ENCODE results near the gene FAM162A.
A peak's percentile ranks its signal among the peaks of the same experiment; 100 is the strongest.

Gene FAM162A

DNA sequence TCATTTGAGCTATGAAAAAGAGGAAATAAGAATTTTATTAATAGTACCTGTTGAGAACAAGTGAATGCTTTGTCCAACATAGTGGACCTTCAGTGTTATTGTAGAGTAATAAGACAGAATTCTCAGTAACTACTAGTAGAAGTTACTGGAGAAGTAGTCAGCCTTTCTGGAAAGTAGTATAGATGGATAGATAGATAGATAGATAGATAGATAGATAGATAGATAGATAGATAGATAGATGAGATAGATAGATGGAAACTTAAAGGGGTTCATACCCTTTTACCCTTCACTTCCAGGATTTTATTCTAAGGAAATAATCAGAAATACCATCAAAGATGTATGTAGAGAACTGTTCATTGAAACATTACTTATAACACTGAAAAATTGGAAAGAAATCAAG, 5.2 kb downstream of the FAM162A start:
- no peak for DNase-seq
- Histone ChIP-seq H3K27ac (no peak overlapping the region), H3K4me3 (ENCODE audit: low read depth, low read length) (no peak overlapping the region), H3K36me3 (peaks cover 4% of the 10 kb centered on the region; the same call in 1 of the 2 replicates), H3K9me3 (ENCODE audit: severe bottlenecking) (no peaks in the 10 kb centered on the region), H3K27me3 (ENCODE audit: insufficient read depth, low read depth, severe bottlenecking) (no peaks in the 10 kb centered on the region)
- TF ChIP-seq, protein P1, sequence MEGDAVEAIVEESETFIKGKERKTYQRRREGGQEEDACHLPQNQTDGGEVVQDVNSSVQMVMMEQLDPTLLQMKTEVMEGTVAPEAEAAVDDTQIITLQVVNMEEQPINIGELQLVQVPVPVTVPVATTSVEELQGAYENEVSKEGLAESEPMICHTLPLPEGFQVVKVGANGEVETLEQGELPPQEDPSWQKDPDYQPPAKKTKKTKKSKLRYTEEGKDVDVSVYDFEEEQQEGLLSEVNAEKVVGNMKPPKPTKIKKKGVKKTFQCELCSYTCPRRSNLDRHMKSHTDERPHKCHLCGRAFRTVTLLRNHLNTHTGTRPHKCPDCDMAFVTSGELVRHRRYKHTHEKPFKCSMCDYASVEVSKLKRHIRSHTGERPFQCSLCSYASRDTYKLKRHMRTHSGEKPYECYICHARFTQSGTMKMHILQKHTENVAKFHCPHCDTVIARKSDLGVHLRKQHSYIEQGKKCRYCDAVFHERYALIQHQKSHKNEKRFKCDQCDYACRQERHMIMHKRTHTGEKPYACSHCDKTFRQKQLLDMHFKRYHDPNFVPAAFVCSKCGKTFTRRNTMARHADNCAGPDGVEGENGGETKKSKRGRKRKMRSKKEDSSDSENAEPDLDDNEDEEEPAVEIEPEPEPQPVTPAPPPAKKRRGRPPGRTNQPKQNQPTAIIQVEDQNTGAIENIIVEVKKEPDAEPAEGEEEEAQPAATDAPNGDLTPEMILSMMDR (IDR thresholded peaks at IDR 0.05; ENCODE audit: low read depth, low read length): no peak

DNA sequence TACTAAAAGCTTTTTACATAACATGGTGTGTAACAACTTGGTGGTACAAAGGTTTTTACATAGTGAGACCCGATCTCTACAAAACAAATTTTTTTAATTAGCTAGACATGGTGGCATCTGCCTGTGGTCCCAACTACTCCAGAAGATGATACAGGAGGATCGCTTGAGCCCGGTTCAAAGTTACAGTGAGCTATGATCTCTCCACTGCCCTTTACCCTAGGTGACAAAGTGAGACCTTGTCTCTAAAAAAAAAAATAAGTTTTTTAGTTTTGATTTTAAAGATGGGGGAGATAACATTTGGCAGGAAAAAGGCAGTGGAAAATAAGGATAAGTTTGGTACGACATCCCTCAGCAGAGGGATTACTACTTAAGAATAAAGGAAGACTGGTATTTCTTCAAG, 5.9 kb downstream of the FAM162A start:
- DNase-seq: no peak
- TF ChIP-seq, protein P1 (IDR thresholded peaks at IDR 0.05; ENCODE audit: low read depth, low read length): no peak
- Histone ChIP-seq H3K27me3 (ENCODE audit: insufficient read depth, low read depth, severe bottlenecking) (no peaks in the 10 kb centered on the region), H3K27ac (no peak overlapping the region), H3K4me3 (ENCODE audit: low read depth, low read length) (no peak overlapping the region), H3K36me3 (peaks cover 4% of the 10 kb centered on the region; the same call in 1 of the 2 replicates), H3K9me3 (ENCODE audit: severe bottlenecking) (no peaks in the 10 kb centered on the region)

DNA sequence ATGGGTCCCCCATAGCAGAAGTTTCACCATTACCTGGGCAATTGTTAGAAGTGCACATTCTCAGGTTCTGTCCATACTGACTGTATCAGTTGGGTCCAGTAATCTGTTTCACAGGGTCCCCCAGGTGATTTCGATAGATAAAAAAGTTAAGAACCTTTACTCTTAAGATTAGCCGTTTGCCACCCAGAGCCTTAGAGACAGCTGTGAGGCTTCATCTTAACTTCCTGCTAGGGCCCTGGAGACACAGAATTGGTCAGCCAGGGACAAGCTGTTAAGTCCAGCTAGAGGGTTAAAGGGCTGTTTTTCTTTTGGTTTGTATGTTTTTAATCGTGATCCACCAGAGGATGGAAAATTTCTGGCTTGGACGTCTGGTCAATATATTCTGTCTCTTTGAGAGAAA, 6.7 kb downstream of the FAM162A start:
- DNase-seq: peak; percentile 41
- no peak overlapping the region for H3K4me3 ChIP-seq (ENCODE audit: low read depth, low read length)
- TF ChIP-seq, protein P1 (IDR thresholded peaks at IDR 0.05; ENCODE audit: low read depth, low read length): no peak
- no peaks in the 10 kb centered on the region for H3K27me3 ChIP-seq (ENCODE audit: insufficient read depth, low read depth, severe bottlenecking)
- peak overlapping the region; percentile 41 for H3K27ac ChIP-seq
- H3K9me3 ChIP-seq (ENCODE audit: severe bottlenecking): no peaks in the 10 kb centered on the region
- peaks cover 4% of the 10 kb centered on the region; the same call in 1 of the 2 replicates for H3K36me3 ChIP-seq

DNA sequence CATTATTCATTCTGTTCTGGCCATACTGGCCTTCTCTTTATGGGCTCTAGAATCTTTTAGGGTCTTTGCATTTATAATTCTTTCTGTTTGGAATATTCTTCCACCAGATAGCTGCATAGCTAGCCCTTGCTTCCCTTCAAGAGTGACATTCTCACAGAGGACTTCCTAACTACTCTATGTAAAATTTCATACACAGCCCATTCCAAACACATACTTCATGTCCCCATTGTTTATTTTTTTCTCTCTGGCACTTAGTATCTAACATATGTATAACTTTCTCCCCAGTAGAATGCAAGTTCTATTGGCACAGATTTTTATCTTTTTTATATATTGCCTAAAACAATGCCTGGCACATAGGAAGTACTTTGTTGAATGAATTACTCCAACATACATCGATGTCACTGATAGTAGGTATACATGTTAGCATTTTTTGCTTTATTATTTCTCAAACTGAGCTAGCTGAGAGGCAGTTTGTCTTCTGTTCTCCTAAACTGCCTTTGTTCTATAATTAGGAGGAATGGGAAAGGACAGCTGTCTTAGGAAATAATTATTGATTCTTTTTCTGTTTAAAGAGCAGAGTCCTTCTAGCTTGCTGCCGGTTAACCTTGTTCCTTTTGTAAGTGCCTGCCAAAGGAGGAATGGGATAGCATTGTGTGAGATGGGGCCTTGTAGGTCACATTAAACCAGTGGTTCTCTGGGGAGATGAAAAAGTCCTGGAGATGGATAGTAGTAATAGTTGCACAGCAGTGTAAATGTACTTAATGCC, 7.9 kb downstream of the FAM162A start:
- Histone ChIP-seq H3K36me3 (peaks cover 4% of the 10 kb centered on the region; the same call in 1 of the 2 replicates), H3K27me3 (ENCODE audit: insufficient read depth, low read depth, severe bottlenecking) (no peaks in the 10 kb centered on the region), H3K27ac (no peak overlapping the region; the same call in 1 of the 2 replicates), H3K4me3 (ENCODE audit: low read depth, low read length) (no peak overlapping the region), H3K9me3 (ENCODE audit: severe bottlenecking) (no peaks in the 10 kb centered on the region)
- TF ChIP-seq, protein P1 (IDR thresholded peaks at IDR 0.05; ENCODE audit: low read depth, low read length): no peak
- DNase-seq: no peak

- Histone ChIP-seq H3K9me3 (ENCODE audit: severe bottlenecking) (no peaks in the 10 kb centered on the region), H3K27ac (peak overlapping the region; percentile 56), H3K36me3 (peaks cover 4% of the 10 kb centered on the region; the same call in 1 of the 2 replicates), H3K27me3 (ENCODE audit: insufficient read depth, low read depth, severe bottlenecking) (no peaks in the 10 kb centered on the region), H3K4me3 (ENCODE audit: low read depth, low read length) (no peak overlapping the region)
- TF ChIP-seq, protein P1 (IDR thresholded peaks at IDR 0.05; ENCODE audit: low read depth, low read length): peak; percentile 56
- no peak for DNase-seq
Observed at GRCh38 chr3:122392868-122393844, 9.2 kb downstream of the FAM162A start.

All from WERI-Rb-1 (cell line).